HG02870 (cell line): ENCODE results near the gene PIGB.
A peak's percentile ranks its signal among the peaks of the same experiment; 100 is the strongest.
"Not testable (repeated sequence)": the region's sequence is repeated elsewhere in the genome, so short reads cannot be mapped to it uniquely, and the experiment has no call there.

Experiments used
- ATAC-seq: cut with Tn5 transposase; IDR thresholded peaks from one replicate; pipeline ENCODE4 v1.9.1; 2021; ENCODE audit warnings: mild to moderate bottlenecking, moderate library complexity; ENCODE audit not compliant: unreplicated experiment

PIGB gene

GRCh38 chr15:55290528-55291057 lies 28.4 kb upstream of the PIGB start:
- peak; percentile 82 for ATAC-seq

DNA sequence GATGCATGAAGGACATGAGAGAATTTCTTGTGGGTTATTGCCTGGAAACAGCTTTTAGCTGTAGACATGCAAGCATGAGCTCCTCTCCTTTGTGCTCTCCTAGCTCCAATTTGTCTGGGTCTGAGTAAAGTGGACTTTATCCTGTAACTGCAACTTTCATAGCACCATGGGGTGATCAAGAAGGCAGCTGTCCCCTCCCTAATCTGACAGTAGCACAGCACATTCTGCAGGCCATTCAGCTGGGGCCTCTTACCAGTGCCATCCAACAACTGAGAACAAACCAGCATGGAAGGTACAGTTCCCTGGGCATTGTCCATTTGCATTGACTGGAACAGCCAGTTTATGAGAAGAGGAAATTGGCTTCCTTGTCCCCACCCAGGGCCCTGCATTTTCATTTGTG lies 21.7 kb upstream of the PIGB start:
- ATAC-seq, result no peak

DNA sequence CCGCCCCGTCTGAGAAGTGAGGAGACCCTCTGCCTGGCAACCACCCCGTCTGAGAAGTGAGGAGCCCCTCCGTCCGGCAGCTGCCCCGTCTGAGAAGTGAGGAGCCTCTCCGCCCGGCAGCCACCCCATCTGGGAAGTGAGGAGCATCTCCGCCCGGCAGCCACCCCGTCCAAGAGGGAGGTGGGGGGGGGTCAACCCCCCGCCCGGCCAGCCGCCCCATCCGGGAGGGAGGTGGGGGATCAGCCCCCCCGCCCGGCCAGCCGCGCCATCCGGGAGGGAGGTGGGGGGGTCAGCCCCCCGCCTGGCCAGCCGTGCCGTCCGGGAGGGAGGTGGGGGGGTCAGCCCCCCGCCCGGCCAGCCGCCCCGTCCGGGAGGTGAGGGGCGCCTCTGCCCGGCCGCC lies 16.2 kb upstream of the PIGB start:
- ATAC-seq, result not testable (repeated sequence)

- ATAC-seq, result no peak
These were observed 665 bp downstream of the PIGB start for GRCh38 chr15:55319537-55320237.

GRCh38 chr15:55320238-55320550 lies 1.2 kb downstream of the PIGB start:
- ATAC-seq, result no peak

- no peak for ATAC-seq
These were observed 1.9 kb downstream of the PIGB start for GRCh38 chr15:55320963-55321362.

- ATAC-seq, result no peak
These were observed 3.4 kb downstream of the PIGB start for GRCh38 chr15:55322467-55322866.

DNA sequence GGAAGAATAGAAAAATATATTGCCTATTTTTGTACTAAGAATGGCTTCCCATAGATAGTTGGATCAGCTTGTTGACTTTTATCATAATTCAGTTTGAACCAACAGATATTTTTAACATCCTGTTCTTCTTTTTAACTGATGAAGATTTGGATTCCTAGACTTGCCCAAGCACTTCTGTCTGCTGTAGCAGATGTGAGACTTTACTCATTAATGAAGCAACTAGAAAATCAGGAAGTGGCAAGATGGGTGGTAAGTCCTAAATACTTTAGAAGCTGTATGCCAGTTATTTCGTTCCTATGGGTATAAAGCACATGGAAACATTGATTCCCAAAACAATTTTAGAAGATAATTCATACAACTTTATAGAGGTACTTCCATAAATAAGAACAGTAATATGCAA lies 8.4 kb downstream of the PIGB start:
- ATAC-seq, result no peak

- no peak for ATAC-seq
These were observed 15.3 kb downstream of the PIGB start for GRCh38 chr15:55334371-55334770.

GRCh38 chr15:55334997-55335396 lies 16.0 kb downstream of the PIGB start:
- no peak for ATAC-seq

- no peak for ATAC-seq
These were observed 18.1 kb downstream of the PIGB start for GRCh38 chr15:55337160-55337559.

GRCh38 chr15:55343168-55343567 lies 24.1 kb downstream of the PIGB start:
- no peak for ATAC-seq

- ATAC-seq, result no peak
These were observed 25.2 kb downstream of the PIGB start for GRCh38 chr15:55344206-55344605.

DNA sequence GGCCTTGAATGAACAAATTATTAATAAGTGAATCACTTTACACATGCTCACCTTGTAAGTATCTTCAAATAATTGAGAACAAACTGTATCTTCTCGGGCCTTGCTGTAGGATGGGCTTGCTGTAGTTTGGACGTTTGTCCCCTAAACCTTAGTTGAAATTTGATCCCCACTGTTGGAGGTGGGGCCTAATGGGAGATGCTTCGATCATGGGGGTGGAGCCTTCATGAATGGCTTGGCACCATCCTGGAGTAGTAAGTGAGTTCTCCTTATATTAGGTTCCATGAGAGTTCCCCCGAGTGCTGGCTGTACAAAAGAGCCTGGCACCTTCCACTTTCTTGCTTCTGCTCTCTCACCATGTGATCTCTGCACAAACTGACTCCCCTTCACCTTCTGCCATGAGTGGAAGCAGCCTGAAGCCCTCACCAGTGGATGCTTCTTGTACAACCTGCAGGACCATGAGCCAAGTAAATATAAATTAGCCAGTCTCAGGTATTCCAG lies 29.3 kb downstream of the PIGB start:
- ATAC-seq, result no peak

- no peak for ATAC-seq
These were observed 30.3 kb downstream of the PIGB start for GRCh38 chr15:55349282-55349681.

DNA sequence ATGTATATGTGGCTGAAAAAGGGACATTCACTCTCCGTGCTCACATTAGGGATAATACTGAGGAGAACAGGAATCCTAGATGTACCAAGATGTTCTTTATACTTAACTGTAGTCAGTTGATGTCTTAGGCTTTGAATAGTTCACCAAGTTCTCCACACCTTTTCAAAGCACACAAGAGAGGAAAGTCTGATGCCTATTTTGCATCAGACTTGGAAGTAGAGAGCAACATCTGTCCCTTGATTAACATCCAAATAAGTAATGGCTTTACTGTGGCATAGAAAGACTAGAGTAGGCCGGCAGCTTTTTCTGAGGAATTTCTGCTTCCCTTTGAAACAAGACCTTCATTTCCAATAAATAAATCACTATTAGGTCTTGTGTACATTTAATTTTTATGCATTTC lies 34.0 kb downstream of the PIGB start:
- no peak for ATAC-seq

- ATAC-seq, result no peak
These were observed 38.1 kb downstream of the PIGB start for GRCh38 chr15:55356985-55357585.

DNA sequence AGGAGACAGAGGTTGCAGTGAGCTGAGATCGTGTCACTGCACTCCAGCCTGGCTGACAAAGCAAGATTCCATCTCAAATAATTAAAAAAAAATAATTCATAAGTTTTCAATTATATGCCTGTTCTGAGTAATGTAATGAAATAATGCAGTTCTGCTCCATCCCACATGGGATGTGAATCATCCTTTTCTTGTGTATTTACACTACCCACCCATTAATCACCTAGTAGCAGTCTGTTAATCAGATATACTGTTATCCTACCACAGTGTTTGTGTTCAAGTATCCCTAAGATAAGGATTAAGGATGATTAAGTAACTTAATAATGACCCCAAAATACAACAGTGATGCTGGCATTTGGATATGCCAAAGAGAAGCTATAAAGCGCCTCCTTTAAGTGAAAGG lies 38.8 kb downstream of the PIGB start:
- no peak for ATAC-seq

DNA sequence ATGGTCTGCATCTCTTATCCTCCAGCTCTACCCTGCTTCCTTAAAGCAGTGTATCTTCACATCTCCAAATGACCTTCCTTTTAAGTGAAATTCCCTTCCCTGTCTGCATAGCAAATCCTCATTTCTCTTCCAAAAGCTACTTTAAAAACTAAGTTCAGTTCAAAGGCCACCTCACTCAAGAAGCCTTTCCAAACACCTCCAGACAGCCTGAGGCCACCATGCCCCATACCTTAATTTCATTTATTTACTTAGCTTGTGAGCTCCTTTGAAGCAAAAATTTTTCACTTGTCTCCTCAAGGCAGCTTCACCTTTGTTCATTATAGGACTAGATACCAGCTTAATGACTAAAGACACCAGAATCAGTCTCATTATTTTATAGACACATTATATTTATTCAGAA lies 39.4 kb downstream of the PIGB start:
- ATAC-seq, result no peak

GRCh38 chr15:55360256-55360655 lies 41.2 kb downstream of the PIGB start:
- ATAC-seq, result no peak

DNA sequence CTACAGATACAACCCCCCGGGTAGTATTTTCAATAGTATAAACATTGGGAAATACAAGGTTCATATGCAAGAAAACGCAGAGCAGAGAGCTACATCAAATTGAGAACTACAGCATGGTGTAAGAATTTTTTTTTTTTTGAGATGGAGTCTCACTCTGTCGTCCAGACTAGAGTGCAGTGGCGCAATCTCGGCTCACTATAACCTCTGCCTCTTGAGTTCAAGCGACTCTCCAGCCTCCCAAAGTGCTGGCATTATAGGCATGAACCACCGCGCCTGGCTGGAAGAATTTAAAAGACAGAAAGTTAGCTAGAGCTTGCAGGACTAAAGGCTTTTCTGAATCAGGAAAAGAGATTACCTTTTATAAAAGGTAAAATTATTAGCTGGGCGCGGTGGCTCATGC lies 42.0 kb downstream of the PIGB start:
- no peak for ATAC-seq

DNA sequence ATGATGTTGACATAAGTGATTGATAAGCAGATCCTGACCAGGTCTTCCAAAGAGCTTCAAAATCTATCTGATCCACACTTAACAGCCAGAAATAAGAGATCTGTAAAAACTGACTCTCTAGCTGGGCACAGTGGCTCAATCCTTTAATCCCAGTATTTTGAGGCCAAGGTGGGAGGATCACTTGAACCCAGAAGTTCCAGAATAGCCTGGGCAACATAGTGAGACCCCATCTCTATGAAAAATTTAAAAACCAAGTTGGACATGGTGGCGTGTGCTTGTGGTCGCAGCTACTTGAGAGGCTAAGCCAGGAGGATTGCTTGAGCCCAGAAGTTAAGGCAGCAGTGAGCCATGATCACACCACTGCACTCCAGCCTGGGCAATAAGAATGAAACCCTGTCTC lies 43.6 kb downstream of the PIGB start:
- no peak for ATAC-seq

- no peak for ATAC-seq
These were observed 48.0 kb downstream of the PIGB start for GRCh38 chr15:55366981-55367380.
